HG03378 (cell line): Measurements from ENCODE around the gene FUCA1.
"Not testable (repeated sequence)": the region's sequence is repeated elsewhere in the genome, so short reads cannot be mapped to it uniquely, and the experiment has no call there.

Source experiments
- ATAC-seq: cut with Tn5 transposase; IDR thresholded peaks from one replicate; pipeline ENCODE4 v1.9.1; 2021; ENCODE audit warnings: mild to moderate bottlenecking, moderate library complexity; ENCODE audit not compliant: unreplicated experiment

The FUCA1 gene

DNA sequence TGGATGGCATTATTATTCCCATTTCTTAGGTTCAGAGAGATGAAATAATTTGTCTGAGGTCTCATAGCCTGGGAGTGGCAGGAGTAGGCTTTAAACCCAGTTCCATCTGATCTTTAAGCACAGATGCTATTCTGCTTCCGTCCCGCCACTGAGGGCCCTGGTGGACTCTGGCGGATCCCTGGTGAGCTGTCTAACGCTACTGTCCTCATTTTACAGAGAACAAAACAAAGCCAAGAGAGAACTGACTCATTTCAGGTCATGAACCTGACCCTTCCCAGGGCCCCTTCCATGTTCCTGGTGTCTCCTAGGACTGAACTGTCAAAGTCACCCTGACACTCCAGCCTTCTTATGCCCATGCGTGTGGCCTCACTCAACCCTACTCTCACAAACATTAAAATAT lies 64.4 kb downstream of the FUCA1 start:
- no peak for ATAC-seq

DNA sequence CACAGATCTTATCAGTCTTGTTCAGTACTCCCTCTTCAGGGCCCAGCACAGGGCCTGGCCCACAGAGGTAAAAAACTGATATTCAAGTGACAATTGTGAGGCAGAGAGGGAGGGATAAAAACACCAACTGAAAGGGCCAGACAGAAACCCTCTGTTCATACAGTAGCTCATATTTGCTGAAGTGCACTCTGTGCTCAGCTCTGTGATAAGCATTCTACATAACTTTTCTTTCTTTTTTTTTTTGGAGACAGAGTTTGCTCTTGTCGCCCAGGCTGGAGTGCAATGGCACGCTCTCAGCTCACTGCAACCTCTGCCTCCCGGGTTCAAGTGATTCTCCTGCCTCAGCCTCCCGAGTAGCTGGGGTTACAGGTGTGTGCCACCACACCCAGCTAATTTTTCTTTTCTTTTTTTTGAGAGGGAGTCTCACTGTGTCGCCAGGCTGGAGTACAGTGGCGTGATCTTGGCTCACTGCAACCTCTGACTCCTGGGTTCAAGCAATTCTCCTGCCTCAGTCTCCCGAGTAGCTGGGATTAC lies 65.2 kb downstream of the FUCA1 start:
- ATAC-seq, result not testable (repeated sequence)

DNA sequence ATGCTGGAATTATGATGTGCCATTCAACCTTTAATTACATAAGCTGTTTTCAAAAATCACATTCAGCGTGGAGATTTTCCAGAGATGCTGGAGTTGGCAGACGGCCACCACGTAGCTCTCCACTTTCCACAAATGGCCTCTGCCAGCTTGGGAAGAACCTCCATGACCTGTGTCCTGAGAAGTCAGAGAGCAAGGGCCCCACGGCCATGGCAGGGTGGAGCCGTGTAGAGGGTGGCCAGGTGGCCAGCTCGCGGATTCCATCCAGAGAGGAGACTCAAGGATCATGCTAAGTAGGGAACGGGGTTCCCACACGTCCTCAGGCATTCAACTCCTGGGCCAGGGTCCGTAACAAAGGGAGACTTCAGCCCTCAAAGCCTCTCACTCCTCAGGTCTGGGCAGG lies 66.2 kb downstream of the FUCA1 start:
- ATAC-seq, result no peak

DNA sequence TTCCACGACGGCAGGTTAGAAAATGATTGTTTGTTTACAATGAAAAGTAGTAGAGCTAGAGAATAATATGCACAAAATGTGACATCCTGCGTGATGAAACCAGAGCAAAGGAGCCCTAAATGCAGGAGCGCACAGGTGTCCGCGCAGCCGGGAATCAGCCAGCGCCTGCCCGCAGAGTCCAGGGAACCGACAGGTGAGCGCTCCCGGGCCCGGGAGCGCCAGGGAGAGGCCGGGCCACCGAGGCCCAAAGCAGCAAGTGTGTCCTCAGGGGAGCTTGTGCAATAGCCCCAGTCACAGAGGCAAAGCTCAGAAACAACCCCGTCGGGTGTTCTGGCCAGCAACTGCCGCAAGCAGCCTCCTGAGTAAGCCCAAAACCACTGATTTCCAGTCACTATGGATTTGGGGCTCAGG lies 66.7 kb downstream of the FUCA1 start:
- ATAC-seq, result no peak

DNA sequence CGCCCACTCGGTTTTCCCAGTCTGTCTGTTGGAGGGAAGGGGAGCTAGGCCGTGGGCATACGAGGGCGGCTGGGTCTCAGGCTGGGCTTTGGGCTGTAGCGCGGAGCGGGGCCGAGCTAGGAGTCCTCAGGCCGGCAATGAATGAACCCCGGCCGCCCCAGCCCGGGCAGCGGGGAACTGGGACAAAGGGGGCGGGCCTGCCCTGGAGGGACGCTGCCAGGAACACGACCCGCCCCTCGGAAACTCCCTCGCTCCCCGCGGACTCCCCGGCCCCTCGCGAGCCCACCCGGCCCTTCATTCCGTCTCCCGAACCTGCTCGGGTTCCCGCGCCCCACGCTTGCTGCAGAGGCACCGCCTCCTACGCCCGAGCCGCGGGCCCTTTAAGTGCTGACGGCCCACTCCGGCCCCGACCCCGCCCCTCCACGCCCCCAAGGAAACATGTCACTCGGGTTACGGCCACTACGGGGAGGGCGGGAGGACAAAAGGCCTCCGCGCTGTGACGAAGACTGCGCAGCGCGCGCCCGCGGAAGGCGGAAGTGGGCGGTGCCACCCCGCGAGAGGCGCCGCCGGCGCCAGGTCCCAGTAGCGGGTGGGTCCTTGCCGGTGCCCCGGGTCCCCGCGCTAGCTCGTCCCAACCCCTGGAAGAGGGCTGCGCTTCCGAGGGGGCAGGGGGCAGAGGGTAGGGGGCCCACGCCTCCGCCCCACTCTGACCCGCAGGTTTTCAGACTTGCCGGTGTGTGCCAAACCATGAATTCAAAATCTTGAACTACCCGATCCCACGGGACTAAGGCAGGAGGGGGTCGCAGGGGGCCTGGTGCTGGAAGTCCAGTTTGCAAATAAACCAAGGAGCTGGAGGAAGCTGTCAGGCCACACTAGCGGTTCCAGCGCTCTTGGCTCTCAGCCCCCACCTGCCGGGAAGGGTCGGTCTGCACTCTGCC lies 67.4 kb downstream of the FUCA1 start, which contains the start of gene GALE:
GALE (minus strand) TSS at position 355 of the 938 bp plus-strand sequence. CDS start 1,747 bp downstream, outside the sequence.
- no peak for ATAC-seq

DNA sequence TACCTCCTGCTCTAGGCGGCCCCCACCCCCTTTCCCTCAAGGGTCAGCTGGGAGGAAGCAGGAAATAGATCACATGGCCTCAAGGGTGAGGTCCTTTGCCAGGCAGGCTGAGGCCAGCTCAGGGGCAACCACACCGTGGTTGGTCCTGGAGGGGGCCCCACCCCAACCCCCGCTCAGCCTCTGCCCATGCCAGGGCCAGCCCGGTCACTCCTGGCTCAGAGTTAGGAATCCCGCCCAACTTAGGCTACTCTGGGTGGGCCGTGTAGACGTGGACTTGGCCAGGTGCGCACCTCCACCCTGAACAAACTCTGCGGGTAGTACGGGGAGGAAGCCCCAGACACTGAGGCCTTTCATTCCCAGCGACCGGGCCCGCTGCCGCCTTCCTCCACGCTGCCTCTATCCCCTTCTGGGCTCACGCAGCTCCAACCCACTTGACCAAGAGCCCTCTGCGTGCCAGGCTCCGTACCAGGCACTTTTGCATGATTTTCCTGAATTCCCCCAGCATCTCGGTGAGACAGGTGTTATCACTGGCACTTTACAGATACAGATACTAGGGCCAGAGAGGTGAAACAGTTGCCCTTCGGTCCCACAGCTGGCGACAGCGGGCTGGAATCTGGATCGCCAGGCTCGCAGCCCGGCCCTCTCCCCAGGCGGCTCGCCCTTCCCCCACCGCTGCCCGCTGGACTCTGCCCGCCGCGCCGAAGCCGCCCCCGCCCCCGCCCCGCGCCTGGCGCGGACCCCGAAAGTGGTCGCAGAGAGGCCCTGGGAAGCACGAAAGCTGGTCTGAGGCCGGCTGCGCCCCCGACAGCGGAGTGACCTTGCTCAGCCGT lies 68.3 kb downstream of the FUCA1 start:
- no peak for ATAC-seq

DNA sequence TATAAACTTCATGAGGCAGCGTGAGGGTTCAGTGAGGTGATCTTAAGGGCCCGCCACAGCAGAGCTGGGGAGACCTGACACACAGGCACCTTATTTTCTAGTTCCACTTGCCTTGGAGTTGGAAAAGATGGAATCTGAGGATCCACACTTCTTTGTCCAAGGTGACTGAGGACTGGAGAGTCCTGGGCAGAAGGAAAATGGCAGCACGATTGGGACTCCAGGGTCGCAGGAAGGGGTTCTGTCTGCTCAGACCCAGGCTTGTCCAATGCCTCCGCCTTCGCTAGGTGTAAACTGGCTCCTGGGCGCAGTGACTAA lies 68.9 kb downstream of the FUCA1 start:
- ATAC-seq, result no peak

DNA sequence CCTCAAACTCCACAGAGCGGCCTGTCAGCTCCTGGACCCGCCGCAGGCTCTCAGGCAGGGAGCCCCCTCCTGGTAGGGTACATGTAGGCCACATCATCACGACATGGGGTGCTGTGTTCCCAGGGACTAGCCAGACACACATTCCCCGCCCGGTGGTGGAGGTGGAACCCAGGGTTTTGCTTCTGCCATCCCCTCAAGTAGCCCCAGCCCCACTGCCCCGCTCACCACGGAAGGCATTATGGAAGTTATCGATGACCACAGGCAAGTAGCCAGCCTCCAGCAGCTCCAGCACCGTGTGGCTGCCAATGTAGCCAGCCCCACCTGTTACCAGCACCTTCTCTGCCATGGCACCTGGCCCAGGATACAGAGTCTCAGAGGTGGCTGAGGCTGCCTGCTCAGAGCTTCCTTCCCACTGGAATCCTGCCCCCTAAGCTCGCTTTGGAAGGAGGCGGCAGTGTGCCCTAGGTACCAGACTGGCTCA lies 69.4 kb downstream of the FUCA1 start:
- no peak for ATAC-seq

DNA sequence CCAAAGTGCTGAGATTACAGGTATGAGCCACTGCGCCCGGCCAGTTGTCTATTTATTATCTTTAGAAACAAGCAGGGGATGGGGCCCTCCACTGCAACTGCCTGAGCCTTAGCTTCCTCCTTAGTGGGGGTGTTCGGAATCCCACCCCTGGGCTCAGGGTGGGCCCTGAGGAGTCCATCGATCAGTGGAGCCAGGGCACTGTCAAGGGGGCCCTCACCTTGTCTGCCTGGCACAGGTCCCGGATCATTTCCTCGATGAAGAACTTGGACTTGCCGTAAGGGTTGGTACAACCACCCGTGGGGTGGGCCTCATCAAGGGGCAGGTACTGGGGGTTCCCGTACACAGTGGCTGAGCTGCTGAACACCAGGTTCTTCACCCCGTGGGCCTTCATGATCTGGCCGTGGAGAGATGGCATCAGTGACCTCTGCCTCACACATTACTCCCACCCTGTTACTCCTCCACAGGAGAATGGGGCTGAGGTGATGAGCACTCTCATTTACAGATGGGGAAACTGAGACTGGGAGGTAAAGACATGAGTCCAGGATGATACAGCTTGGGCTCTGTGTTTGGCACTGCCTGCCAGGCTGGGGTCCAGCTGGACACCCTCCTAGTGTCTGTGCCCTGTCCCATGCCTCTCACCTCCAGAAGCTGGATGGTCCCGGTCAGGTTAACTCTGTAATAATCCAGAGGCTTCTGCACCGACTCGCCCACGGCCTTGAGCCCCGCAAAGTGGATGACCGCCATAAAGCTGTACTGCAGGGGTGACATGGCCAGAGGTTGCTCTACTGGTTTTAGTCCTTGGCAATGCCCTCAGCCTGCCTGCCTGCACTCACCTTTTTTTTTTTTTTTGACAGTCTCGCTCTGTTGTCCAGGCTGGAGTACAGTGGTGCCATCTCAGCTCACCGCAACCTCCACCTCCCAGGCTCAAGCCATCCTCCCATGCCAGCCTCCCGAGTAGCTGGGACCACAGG lies 70.3 kb downstream of the FUCA1 start:
- ATAC-seq, result no peak

DNA sequence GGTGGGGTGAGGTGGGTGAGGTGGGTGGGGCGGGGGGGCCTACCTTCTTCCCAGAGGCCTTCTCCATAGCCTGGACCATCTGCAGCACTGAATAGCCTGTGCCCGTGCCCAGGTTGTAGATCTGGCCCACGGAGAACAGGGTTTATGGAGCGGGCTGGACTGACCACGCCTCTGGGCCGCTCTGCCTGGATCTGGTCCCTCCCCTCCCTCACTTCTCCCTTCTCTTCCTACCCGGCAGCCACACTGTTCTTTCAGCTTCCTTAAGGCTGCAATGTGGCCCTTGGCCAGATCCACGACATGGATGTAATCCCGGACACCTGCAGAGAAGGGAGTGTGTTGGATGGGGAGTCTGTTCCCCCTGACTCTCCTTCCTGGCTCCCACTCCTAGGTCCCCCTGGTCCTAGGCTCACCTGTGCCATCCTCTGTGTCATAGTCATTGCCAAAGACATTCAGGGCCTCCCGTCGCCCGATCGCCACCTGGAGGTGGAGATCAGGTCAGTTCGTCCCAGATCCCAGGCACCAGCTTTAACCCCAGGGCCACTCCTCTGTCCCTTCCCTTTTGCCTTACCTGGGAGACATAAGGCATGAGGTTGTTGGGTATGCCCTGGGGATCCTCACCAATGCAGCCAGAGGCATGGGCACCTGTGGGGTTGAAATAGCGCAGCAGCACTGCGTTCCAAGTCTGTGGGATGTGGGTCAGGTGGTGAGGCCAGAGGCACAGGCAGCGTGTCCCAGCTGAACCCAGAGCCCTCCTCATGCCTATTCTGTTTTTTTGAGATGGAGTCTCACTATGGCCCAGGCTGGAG lies 71.4 kb downstream of the FUCA1 start:
- no peak for ATAC-seq

DNA sequence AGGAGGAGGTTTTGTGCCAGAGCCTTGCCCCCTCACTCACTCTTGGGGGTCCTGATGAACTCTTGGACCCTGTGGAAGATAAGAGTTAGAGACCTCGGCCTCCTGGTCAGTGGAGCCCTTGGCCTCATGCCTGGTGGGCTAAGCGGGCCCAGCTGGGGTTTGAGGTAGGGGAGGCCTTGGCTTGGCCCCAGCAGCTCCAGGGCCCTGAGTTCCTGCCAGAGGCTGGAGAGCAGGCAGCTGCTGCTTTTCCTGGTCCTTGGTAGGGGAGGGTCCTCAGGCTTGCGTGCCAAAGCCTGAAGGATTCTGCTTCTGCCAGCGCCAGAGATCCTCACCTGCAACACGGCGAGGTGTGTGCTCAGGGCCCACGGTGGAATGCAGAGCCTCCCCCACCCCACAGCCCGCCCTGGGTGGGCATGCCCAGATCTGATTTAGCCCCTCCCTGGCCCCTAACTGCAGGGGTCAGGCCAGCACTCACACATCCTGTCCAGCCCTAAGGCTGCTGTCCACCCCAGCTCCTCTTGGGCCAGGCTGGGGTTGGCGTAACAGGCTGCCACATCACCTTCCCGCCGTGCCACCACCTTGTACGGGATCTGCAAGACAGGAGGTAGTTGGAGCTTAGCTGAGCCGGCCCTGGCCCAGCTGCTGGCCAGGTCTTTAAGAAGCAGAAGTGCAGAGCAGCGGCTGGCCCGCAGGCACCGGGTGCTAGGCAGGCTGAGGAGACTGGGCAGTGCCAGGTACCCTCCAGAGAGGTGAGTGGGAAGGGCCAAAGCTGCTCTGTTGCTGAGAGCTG lies 72.2 kb downstream of the FUCA1 start:
- no peak for ATAC-seq
